ENCODE measurements around the gene PPIL4. TPM values are rescaled to one million over a fixed set of nuclear protein-coding genes. Genes with fewer than 3 reads are reported as not detected.
A peak's percentile ranks its signal among the peaks of the same experiment; 100 is the strongest.

The PPIL4 gene
- total and polyA plus RNA-seq, 10 of the 15 experiments (the other 5 are each of a cell fraction or from before 2014, with no cell fraction given) = 8.0 to 28.4 (median 24.3) TPM

- TF ChIP-seq PRDM15 (CRISPR knock-in tag; IDR thresholded peaks at IDR 0.05) (no peak), BCLAF1 (IDR thresholded peaks at IDR 0.05) (no peak), POLR2A (IDR thresholded peaks at IDR 0.05; ENCODE audit: low read depth, low read length) (0 out of 2 replicates have a peak, but pooled peaks have one; percentile 1), STAT1 (conservative IDR thresholded peaks at IDR 0.05) (no peak), JUNB (IDR thresholded peaks at IDR 0.05) (no peak), E4F1 (IDR thresholded peaks at IDR 0.05; ENCODE audit: borderline replicate concordance, partially characterized antibody) (no peak), EP300 (IDR thresholded peaks at IDR 0.05; ENCODE audit: borderline replicate concordance in 1 of 2, control insufficient read depth in 1 of 2, low read depth in 2 of 2, low read length in 2 of 2) (0 out of 4 replicates have a peak, but pooled peaks of 1 of the 2 experiments have one; percentile 3), MXI1 (IDR thresholded peaks at IDR 0.05; ENCODE audit: low read depth, low read length) (peak; percentile 21; the same call in 1 of the 2 replicates), MAX (IDR thresholded peaks at IDR 0.05; ENCODE audit: low read depth, low read length) (0 out of 2 replicates have a peak, but pooled peaks have one; percentile 1), ZBTB11 (CRISPR knock-in tag; IDR thresholded peaks at IDR 0.05) (no peak), CREM (IDR thresholded peaks at IDR 0.05; ENCODE audit: low read depth) (no peak), MTA2 (IDR thresholded peaks at IDR 0.05; ENCODE audit: low read depth) (no peak), USF1 (IDR thresholded peaks at IDR 0.05; ENCODE audit: borderline replicate concordance, extremely low read length, insufficient read depth, low read depth, low read length) (no peak)
Measured at GRCh38 chr6:149482545-149483333, 63.1 kb downstream of the PPIL4 start (continued).
